SU-DHL-6 (cell line): ENCODE measurements around the gene TPH2.

Source experiments
- H2AFZ ChIP-seq: fragments of 200-600 bp; sonication (generic); 2 replicates; pipeline ENCODE4 v1.6.1; 2014; ENCODE audit warnings: low read depth, mild to moderate bottlenecking, moderate library complexity, mixed read lengths, antibody characterized with exemption, low read length; ENCODE audit not compliant: severe bottlenecking
- H3F3A ChIP-seq: fragments of 200-600 bp; shearing (Covaris generic); 2 replicates; pipeline ENCODE4 v1.6.0; 2016; ENCODE audit warnings: antibody characterized with exemption, mild to moderate bottlenecking; ENCODE audit not compliant: insufficient read depth
- H3K27ac ChIP-seq: fragments of 200-600 bp; sonication (generic); 2 replicates; pipeline ENCODE4 v1.5.1; 2016; ENCODE audit warnings: low read depth, mild to moderate bottlenecking, low read length, moderate library complexity, mixed read lengths
- H3K27me3 ChIP-seq: fragments of 200-600 bp; sonication (generic), shearing (Covaris generic); 2 replicates; pipeline ENCODE4 v1.6.0; 2014; ENCODE audit warnings: mild to moderate bottlenecking, low read length
- H3K36me3 ChIP-seq: fragments of 200-600 bp; sonication (generic); 2 replicates; pipeline ENCODE4 v1.6.1; 2014; ENCODE audit warnings: mild to moderate bottlenecking, low read length, mixed read lengths
- H3K4me2 ChIP-seq: fragments of 300-600, 200-600 bp; shearing (Covaris generic), sonication (generic); 2 replicates; pipeline ENCODE4 v1.6.0; 2014; ENCODE audit warnings: low read length, low read depth, mild to moderate bottlenecking; ENCODE audit not compliant: poor library complexity, severe bottlenecking
- H3K4me3 ChIP-seq: fragments of 200-600 bp; sonication (generic); 2 replicates; pipeline ENCODE4 v1.5.1; 2014; ENCODE audit warnings: antibody characterized with exemption, low read length, mild to moderate bottlenecking, mixed read lengths; ENCODE audit not compliant: insufficient read depth, poor library complexity, severe bottlenecking
- H3K79me2 ChIP-seq: fragments of 200-600 bp; sonication (generic); 2 replicates; pipeline ENCODE4 v1.6.1; 2014; ENCODE audit warnings: mild to moderate bottlenecking, low read length, moderate library complexity; ENCODE audit not compliant: insufficient read depth
- H3K9ac ChIP-seq: fragments of 200-600 bp; sonication (generic); 2 replicates; pipeline ENCODE4 v1.7.0; 2014; ENCODE audit warnings: mild to moderate bottlenecking, low read length
- H3K9me2 ChIP-seq: fragments of 200-600 bp; sonication (generic); replicated peaks from 2 replicates; pipeline ENCODE4 v1.6.1; 2014; ENCODE audit warnings: low read length; ENCODE audit not compliant: insufficient read depth
- H3K9me3 ChIP-seq: fragments of 200-600 bp; sonication (generic); 2 replicates; pipeline ENCODE4 v1.6.1; 2014; ENCODE audit warnings: low read length, mixed read lengths; ENCODE audit not compliant: insufficient read depth
- H4K20me1 ChIP-seq: fragments of 200-600 bp; sonication (generic); 2 replicates; pipeline ENCODE4 v1.6.1; 2014; ENCODE audit warnings: low read depth, mild to moderate bottlenecking, antibody characterized with exemption, low read length, moderate library complexity, mixed read lengths
- CTCF ChIP-seq: fragments of 200-600 bp; sonication (generic); IDR thresholded peaks from one replicate; pipeline ENCODE4 v1.5.1; 2017; ENCODE audit warnings: antibody characterized with exemption, mild to moderate bottlenecking, low read length, moderate library complexity; ENCODE audit not compliant: insufficient read depth, poor library complexity, severe bottlenecking
- EZH2phosphoT487 ChIP-seq: fragments of 200-600 bp; sonication (generic), shearing (Covaris generic); conservative IDR thresholded peaks from 2 replicates; pipeline ENCODE4 v1.6.1; 2018; ENCODE audit warnings: mild to moderate bottlenecking, antibody characterized with exemption, low read length, moderate library complexity, mixed read lengths

TPH2 gene

DNA sequence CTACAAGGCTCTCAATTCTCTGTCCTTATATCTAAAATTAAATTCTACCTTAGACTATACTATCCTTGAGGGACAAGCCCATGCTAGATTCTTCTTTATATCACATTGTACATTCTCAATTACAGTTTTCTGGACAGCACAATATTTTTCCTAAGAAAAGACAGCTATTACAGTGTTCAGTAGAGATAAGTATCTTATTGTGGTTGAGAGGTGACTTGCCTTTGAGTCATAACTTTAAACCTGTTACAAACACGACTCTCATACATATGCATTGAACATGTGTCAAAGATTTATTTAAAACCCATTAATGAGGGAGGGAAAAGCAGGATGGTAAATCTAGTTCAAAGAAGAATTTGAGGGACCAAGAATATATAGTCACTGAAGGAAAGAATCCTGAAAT, 61.1 kb downstream of the TPH2 start:
- Histone ChIP-seq H3K27ac (no peak overlapping the region), H3K4me3 (no peak overlapping the region), H3F3A (no peaks in the 10 kb centered on the region), H4K20me1 (no peaks in the 10 kb centered on the region), H3K79me2 (no peaks in the 10 kb centered on the region), H3K27me3 (no peaks in the 10 kb centered on the region), H3K9me2 (no peaks in the 10 kb centered on the region), H2AFZ (no peak overlapping the region), H3K4me2 (no peak overlapping the region), H3K9ac (no peak overlapping the region), H3K9me3 (no peaks in the 10 kb centered on the region), H3K36me3 (no peaks in the 10 kb centered on the region)
- TF ChIP-seq EZH2phosphoT487 = no peak
- TF ChIP-seq CTCF = no peak

DNA sequence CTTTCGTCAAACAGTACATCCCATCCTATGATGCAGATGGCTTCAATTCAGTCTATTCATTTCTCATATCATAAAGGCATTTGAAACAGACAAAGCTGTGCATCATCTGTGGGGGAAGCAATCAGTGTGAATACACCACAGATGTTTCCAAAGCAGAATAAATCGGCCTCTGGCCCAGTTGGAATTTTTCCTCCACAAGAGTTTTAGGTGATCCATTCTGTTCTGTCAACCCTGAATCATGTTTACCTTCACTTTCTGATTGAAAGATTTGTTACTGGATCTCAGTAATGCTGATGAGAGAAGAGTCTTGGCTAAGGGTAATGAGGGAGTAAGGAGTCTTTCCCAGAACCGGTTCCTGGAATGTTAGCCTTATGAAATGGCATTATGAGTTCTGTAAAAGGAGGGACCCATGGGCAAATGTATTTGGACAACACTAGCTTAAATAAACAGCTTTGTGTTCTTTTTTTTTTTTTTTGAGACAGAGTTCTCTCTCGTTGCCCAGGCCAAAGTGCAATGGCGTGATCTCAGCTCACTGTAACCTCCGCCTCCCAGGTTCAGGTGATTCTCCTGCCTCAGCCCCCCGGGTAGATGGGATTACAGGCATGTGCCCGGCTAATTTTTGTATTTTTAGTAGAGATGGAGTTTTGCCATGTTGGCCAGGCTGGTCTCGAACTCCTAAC, 62.5 kb downstream of the TPH2 start:
- Histone ChIP-seq H3F3A (no peaks in the 10 kb centered on the region), H3K9me3 (no peaks in the 10 kb centered on the region), H2AFZ (no peak overlapping the region), H3K27ac (no peak overlapping the region), H3K27me3 (no peaks in the 10 kb centered on the region), H3K36me3 (no peaks in the 10 kb centered on the region), H3K9me2 (no peaks in the 10 kb centered on the region), H3K79me2 (no peaks in the 10 kb centered on the region), H3K9ac (no peak overlapping the region), H3K4me3 (no peak overlapping the region), H3K4me2 (no peak overlapping the region), H4K20me1 (no peaks in the 10 kb centered on the region)
- TF ChIP-seq CTCF = no peak
- TF ChIP-seq EZH2phosphoT487 = no peak

DNA sequence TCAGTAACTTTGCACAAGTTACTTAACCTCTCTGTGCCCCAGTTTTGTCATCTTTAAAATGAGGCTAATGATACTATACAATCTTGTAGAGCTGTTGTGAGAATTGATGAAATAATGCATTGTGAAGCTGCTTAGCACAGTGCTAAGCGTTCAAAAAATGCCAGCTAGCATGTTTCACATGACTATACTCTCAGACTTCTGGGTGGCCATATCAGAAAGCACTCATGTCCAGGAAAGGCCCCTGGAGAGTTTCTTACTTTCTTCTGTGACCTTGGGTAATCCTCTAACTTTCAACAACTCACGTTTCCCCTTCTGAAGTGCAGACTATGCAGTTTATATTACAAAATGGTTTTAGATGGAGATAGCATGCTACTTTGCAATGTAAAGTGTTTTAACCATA, 68.1 kb downstream of the TPH2 start:
- no peaks in the 10 kb centered on the region for H3K27me3 ChIP-seq
- no peak overlapping the region for H3K4me3 ChIP-seq
- no peaks in the 10 kb centered on the region for H3K9me2 ChIP-seq
- no peak overlapping the region for H3K27ac ChIP-seq
- H4K20me1 ChIP-seq = no peaks in the 10 kb centered on the region
- H3K79me2 ChIP-seq = no peaks in the 10 kb centered on the region
- H3F3A ChIP-seq = no peaks in the 10 kb centered on the region
- H3K9me3 ChIP-seq = no peaks in the 10 kb centered on the region
- TF ChIP-seq EZH2phosphoT487 (no peak), CTCF (no peak)
- H3K36me3 ChIP-seq = no peaks in the 10 kb centered on the region
- H2AFZ ChIP-seq = no peak overlapping the region
- no peak overlapping the region for H3K9ac ChIP-seq
- no peak overlapping the region for H3K4me2 ChIP-seq
